Memory B cell (primary cell): ENCODE results near the gene RARB.

Experiments
- ATAC-seq: fragments of 150-1000 bp; cut with Tn5 transposase; 2 replicates; pipeline ENCODE4 v1.10.0; 2021; ENCODE audit warnings: low read depth, mild to moderate bottlenecking, moderate library complexity
- DNase-seq, 2 donors: peaks; one replicate each; pipeline ENCODE4 v3.0.0; 2022; ENCODE audit warnings: low spot score in 2 of 2
- H3K27ac Mint-ChIP-seq: one replicate; pipeline ENCODE4 v1.8.0; 2022; ENCODE audit warnings: mild to moderate bottlenecking, moderate library complexity, mixed read lengths
- H3K27me3 Mint-ChIP-seq: one replicate; pipeline ENCODE4 v1.8.0; 2022; ENCODE audit warnings: mixed read lengths
- H3K36me3 Mint-ChIP-seq: one replicate; pipeline ENCODE4 v1.8.0; 2022; ENCODE audit warnings: mild to moderate bottlenecking, mixed read lengths
- H3K4me1 Mint-ChIP-seq: one replicate; pipeline ENCODE4 v1.8.0; 2022; ENCODE audit warnings: mixed read lengths
- H3K4me3 Mint-ChIP-seq: one replicate; pipeline ENCODE4 v1.8.0; 2022; ENCODE audit warnings: mild to moderate bottlenecking, moderate library complexity, mixed read lengths
- H3K9me3 Mint-ChIP-seq: one replicate; pipeline ENCODE4 v1.8.0; 2022; ENCODE audit warnings: mixed read lengths

Gene RARB

GRCh38 chr3:25576146-25576545 lies 148.1 kb downstream of the RARB start:
- peaks cover 9% of the 10 kb centered on the region for H3K27me3 Mint-ChIP-seq
- no peak for ATAC-seq

GRCh38 chr3:25576831-25577454 lies 148.9 kb downstream of the RARB start:
- ATAC-seq: no peak
- Mint-ChIP-seq H3K27me3 (peaks cover 9% of the 10 kb centered on the region), H3K36me3 (no peaks in the 10 kb centered on the region), H3K9me3 (no peaks in the 10 kb centered on the region), H3K4me3 (no peak overlapping the region), H3K4me1 (no peaks in the 10 kb centered on the region), H3K27ac (no peak overlapping the region)
- DNase-seq: no peak

More at GRCh38 chr3:25576146-25576545, 148.1 kb downstream of the RARB start:
- DNase-seq: no peak
- H3K9me3 Mint-ChIP-seq: no peaks in the 10 kb centered on the region
- no peak overlapping the region for H3K4me3 Mint-ChIP-seq
- no peak overlapping the region for H3K27ac Mint-ChIP-seq
- H3K36me3 Mint-ChIP-seq: no peaks in the 10 kb centered on the region
- H3K4me1 Mint-ChIP-seq: no peaks in the 10 kb centered on the region

GRCh38 chr3:25578059-25578458 lies 150.0 kb downstream of the RARB start:
- Mint-ChIP-seq H3K27me3 (peaks cover 14% of the 10 kb centered on the region), H3K4me3 (no peak overlapping the region), H3K27ac (no peak overlapping the region), H3K36me3 (no peaks in the 10 kb centered on the region), H3K4me1 (no peaks in the 10 kb centered on the region), H3K9me3 (no peaks in the 10 kb centered on the region)
- ATAC-seq (no peak), DNase-seq (no peak)

GRCh38 chr3:25580534-25580933 lies 152.5 kb downstream of the RARB start:
- H3K4me1 Mint-ChIP-seq: no peaks in the 10 kb centered on the region
- ATAC-seq: no peak
- no peak for DNase-seq
- no peak overlapping the region for H3K4me3 Mint-ChIP-seq
- H3K27me3 Mint-ChIP-seq: peaks cover 21% of the 10 kb centered on the region
- H3K36me3 Mint-ChIP-seq: no peaks in the 10 kb centered on the region
- no peak overlapping the region for H3K27ac Mint-ChIP-seq
- no peaks in the 10 kb centered on the region for H3K9me3 Mint-ChIP-seq

GRCh38 chr3:25581335-25581734 lies 153.3 kb downstream of the RARB start:
- ATAC-seq (no peak), DNase-seq (no peak)
- Mint-ChIP-seq H3K36me3 (no peaks in the 10 kb centered on the region), H3K4me1 (no peaks in the 10 kb centered on the region), H3K9me3 (no peaks in the 10 kb centered on the region), H3K27ac (no peak overlapping the region), H3K4me3 (no peak overlapping the region), H3K27me3 (peaks cover 23% of the 10 kb centered on the region)

GRCh38 chr3:25581823-25582222 lies 153.8 kb downstream of the RARB start:
- Mint-ChIP-seq H3K4me1 (no peaks in the 10 kb centered on the region), H3K27ac (no peak overlapping the region), H3K9me3 (no peaks in the 10 kb centered on the region), H3K4me3 (no peak overlapping the region), H3K27me3 (peaks cover 21% of the 10 kb centered on the region), H3K36me3 (no peaks in the 10 kb centered on the region)
- ATAC-seq (no peak), DNase-seq (no peak)

GRCh38 chr3:25582242-25582641 lies 154.2 kb downstream of the RARB start:
- ATAC-seq (no peak), DNase-seq (no peak)
- Mint-ChIP-seq H3K9me3 (no peaks in the 10 kb centered on the region), H3K4me1 (no peaks in the 10 kb centered on the region), H3K27me3 (peaks cover 18% of the 10 kb centered on the region), H3K27ac (no peak overlapping the region), H3K36me3 (no peaks in the 10 kb centered on the region), H3K4me3 (no peak overlapping the region)

- H3K9me3 Mint-ChIP-seq: no peaks in the 10 kb centered on the region
- H3K36me3 Mint-ChIP-seq: no peaks in the 10 kb centered on the region
- no peak for ATAC-seq
- no peak for DNase-seq
- H3K4me1 Mint-ChIP-seq: no peaks in the 10 kb centered on the region
- no peak overlapping the region for H3K4me3 Mint-ChIP-seq
- no peak overlapping the region for H3K27ac Mint-ChIP-seq
- peaks cover 18% of the 10 kb centered on the region for H3K27me3 Mint-ChIP-seq
These were observed 155.3 kb downstream of the RARB start for GRCh38 chr3:25583343-25583742.

GRCh38 chr3:25584011-25584789 lies 156.1 kb downstream of the RARB start:
- Mint-ChIP-seq H3K36me3 (no peaks in the 10 kb centered on the region), H3K9me3 (no peaks in the 10 kb centered on the region), H3K4me1 (no peaks in the 10 kb centered on the region), H3K27ac (no peak overlapping the region), H3K27me3 (peaks cover 18% of the 10 kb centered on the region), H3K4me3 (no peak overlapping the region)
- no peak for DNase-seq
- no peak for ATAC-seq

- Mint-ChIP-seq H3K9me3 (no peaks in the 10 kb centered on the region), H3K27me3 (peaks cover 14% of the 10 kb centered on the region), H3K27ac (no peak overlapping the region), H3K36me3 (no peaks in the 10 kb centered on the region), H3K4me3 (no peak overlapping the region), H3K4me1 (no peaks in the 10 kb centered on the region)
- DNase-seq (no peak), ATAC-seq (no peak)
These were observed 157.5 kb downstream of the RARB start for GRCh38 chr3:25585361-25586166.

GRCh38 chr3:25586167-25586505 lies 158.1 kb downstream of the RARB start:
- no peaks in the 10 kb centered on the region for H3K9me3 Mint-ChIP-seq
- no peaks in the 10 kb centered on the region for H3K4me1 Mint-ChIP-seq
- H3K27me3 Mint-ChIP-seq: peaks cover 14% of the 10 kb centered on the region
- ATAC-seq (no peak), DNase-seq (no peak)
- no peak overlapping the region for H3K4me3 Mint-ChIP-seq
- H3K36me3 Mint-ChIP-seq: no peaks in the 10 kb centered on the region
- H3K27ac Mint-ChIP-seq: no peak overlapping the region

GRCh38 chr3:25586553-25586952 lies 158.5 kb downstream of the RARB start:
- Mint-ChIP-seq H3K4me3 (no peak overlapping the region), H3K27ac (no peak overlapping the region), H3K27me3 (peaks cover 14% of the 10 kb centered on the region), H3K9me3 (no peaks in the 10 kb centered on the region), H3K4me1 (no peaks in the 10 kb centered on the region), H3K36me3 (no peaks in the 10 kb centered on the region)
- no peak for DNase-seq
- ATAC-seq: no peak

- Mint-ChIP-seq H3K9me3 (no peaks in the 10 kb centered on the region), H3K36me3 (no peaks in the 10 kb centered on the region), H3K4me1 (no peaks in the 10 kb centered on the region), H3K27ac (no peak overlapping the region), H3K4me3 (no peak overlapping the region), H3K27me3 (peaks cover 14% of the 10 kb centered on the region)
- ATAC-seq: no peak
- no peak for DNase-seq
These were observed 159.0 kb downstream of the RARB start for GRCh38 chr3:25587094-25587493.

- H3K36me3 Mint-ChIP-seq: no peaks in the 10 kb centered on the region
- no peak overlapping the region for H3K4me3 Mint-ChIP-seq
- no peaks in the 10 kb centered on the region for H3K9me3 Mint-ChIP-seq
- H3K27me3 Mint-ChIP-seq: peaks cover 13% of the 10 kb centered on the region
- DNase-seq: no peak
- no peaks in the 10 kb centered on the region for H3K4me1 Mint-ChIP-seq
- ATAC-seq: no peak
- no peak overlapping the region for H3K27ac Mint-ChIP-seq
These were observed 159.5 kb downstream of the RARB start for GRCh38 chr3:25587526-25587925.
